UCSD-AML1 (cell line): ENCODE data around the gene OSBP.
A peak's percentile ranks its signal among the peaks of the same experiment; 100 is the strongest.

Experiments
- DNase-seq: peaks from one replicate; lab custom pipeline; 2025; ENCODE audit not compliant: unreplicated experiment; lab: John Stamatoyannopoulos, UW

Gene OSBP

GRCh38 chr11:59607703-59608454 is 7.7 kb downstream of the OSBP start:
- no peak for DNase-seq

DNA sequence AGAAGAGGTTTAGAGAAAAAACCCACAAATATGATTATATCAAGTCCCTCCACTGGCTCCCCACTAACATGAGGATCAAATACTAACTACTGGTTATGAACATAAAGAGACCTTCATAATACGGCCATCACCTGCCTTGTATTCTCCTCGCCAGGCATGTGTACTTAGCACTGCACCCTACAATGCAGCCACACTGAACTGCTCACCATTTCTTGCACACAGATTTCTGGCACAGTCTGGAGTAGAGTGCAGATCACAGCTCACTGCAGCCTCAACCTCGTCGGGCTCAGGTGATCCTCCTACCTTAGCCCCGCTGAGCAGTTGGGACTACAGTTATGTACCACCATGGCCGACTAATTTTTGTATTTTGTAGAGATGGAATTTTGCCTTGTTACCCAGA is 13.1 kb downstream of the OSBP start:
- DNase-seq = no peak

DNA sequence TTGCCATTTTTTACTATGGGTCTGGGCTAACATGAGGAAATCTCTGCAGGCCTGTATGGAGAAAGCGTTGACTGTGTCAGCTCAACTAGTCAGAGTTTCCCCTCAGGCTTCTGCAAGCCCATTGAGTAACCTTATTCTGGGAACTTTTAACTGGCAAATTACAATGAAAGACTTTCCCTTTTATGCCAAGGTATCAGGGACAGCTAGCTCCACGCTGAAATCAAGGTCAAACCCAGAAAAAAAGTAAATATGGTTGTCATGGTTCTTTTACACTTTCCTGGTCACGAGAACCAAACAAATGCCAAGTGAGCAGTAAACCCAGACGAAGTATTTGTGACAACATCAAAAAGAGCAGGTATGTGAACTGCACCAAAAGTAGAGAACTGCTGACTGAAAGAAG is 13.8 kb downstream of the OSBP start:
- DNase-seq = no peak

DNA sequence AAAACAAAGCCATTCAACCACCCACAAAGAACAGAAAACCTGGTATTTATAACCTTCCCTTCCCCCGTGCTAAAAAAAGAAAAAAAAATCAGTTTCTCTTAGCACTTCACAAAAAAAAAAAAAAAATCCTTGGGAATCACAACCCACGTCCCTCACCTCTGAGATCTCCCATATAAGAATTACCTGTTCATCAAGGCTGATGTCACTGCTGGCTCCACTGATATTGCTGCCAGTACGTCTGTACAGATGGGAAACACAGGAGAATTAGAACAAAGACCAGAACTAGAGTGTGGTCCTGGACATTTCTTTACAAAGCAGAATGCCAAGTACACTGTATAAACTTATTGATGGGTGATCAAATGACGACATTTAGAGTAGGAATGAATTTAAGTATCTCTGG is 14.9 kb downstream of the OSBP start:
- no peak for DNase-seq

- no peak for DNase-seq
Measured at GRCh38 chr11:59600234-59600633, 15.3 kb downstream of the OSBP start.

DNA sequence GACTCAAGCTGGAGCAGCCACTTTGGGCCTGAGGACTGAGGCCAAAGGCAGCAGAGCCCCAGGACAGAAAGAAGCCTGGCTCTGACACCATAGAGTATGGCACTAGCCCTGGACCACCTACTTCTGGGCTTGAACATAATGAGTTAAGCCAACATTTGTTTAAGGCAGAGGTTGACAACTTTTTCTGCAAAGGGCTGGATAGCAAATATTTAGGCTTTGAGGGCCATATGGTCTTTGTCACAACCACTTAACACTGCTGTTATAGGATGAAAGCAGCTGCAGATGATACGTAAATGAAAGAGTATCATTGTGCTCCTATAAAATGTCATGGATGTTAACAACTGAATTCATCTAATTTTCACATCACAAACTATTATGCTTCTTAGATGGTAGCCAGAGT is 16.6 kb downstream of the OSBP start:
- no peak for DNase-seq

GRCh38 chr11:59584294-59584693 is 31.3 kb downstream of the OSBP start:
- DNase-seq = no peak

DNA sequence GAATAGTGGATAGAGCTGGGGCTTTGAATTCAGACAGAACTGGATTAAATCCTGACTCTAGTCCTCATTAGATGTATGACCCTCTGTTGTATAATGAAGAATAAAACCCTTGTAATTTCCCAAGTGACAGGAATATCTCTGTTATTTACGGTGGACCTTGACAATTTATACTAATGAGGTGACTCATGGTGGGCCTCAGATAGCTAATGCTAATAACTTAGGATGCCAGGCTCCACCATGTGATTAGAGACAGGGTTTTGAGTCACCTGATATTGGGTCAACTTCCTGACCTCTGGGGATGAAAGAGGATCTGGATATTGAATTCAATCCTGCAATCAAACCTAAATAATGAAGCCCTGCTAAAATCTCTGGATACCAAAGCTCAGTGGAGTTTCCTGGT is 33.6 kb downstream of the OSBP start:
- DNase-seq = no peak

DNA sequence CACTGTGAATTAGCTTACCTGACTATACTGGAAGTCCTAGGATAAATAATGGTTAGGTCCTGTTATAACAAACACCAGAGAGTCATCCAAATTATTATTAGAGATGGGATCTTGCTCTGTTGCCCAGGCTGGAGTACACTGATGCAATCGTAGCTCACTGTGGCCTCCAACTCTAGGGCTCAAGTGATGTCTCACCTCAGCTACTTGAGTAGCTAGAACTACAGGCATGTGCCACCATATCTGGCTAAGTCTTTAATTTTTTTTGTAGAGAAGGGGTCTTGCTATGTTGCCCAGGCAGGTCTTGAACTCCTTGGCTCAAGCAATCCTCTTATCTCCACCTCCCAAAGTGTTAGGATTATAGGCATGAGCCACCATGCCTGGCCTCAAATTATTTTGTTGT is 37.2 kb downstream of the OSBP start:
- DNase-seq = no peak

DNA sequence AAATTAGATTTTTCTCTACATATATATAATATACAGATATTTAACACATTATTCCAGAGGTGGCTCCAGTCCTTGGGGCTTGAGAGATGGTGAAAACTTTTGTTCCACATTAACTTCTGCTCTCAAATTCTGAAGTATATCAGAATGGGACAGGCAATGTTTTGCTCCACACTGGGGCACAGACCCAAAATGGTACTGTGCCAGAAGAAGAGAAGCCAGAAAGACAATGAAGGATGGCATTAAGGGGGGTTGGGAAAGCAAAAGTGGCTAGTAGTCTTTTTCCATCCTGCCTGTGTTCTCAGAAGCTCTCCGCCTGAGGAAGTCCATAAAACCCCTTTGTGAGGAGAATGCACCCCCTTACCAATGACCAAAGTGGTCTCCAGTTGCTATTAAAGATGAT is 40.1 kb downstream of the OSBP start:
- DNase-seq = no peak

GRCh38 chr11:59574932-59575502 is 40.6 kb downstream of the OSBP start:
- no peak for DNase-seq

- no peak for DNase-seq
Measured at GRCh38 chr11:59574467-59574866, 41.1 kb downstream of the OSBP start.

DNA sequence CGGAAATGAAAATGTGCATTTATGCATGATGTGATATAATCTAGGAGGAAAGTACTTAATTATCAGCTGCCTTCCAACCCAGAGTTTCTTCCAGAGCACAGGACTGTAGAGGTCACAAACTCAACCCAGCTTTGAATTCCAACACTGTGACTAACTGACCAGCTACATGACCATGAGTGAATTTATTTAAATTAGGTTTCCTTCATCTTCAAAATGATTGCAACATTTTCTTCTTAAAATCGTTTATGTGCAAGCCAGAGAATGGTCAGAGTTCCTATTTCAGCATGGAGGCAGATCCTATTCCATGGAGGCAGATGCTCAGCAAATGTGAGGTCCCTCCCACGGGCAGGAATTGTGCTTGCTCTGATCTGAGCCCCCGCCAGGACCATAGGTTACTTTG is 42.4 kb downstream of the OSBP start:
- no peak for DNase-seq

- no peak for DNase-seq
Measured at GRCh38 chr11:59572091-59572490, 43.5 kb downstream of the OSBP start.

GRCh38 chr11:59562292-59562691 is 53.3 kb downstream of the OSBP start:
- no peak for DNase-seq

GRCh38 chr11:59560702-59561473 is 54.7 kb downstream of the OSBP start:
- peak; percentile 78 for DNase-seq

- peak; percentile 72 for DNase-seq
Measured at GRCh38 chr11:59560290-59560701, 55.3 kb downstream of the OSBP start.

- DNase-seq = no peak
Measured at GRCh38 chr11:59559886-59560285, 55.7 kb downstream of the OSBP start.

DNA sequence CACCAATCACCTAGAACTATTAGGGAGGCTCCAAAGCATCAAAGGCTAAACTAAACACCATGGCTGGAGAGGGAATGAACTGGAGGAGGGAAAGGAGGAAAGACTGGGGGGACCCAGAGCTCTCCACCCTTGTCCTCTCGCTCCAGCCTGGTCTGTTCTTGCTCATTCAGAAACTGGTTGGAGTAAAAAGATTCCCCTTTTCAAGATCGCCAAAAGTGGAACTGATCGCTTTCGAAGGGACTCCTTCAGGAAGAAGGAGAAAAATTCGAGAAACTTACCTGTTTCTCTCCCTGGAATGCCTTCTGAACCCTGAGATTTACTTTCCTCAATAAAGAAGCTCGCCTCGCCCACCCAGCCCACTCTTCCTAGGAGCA is 57.3 kb downstream of the OSBP start:
- DNase-seq = no peak

DNA sequence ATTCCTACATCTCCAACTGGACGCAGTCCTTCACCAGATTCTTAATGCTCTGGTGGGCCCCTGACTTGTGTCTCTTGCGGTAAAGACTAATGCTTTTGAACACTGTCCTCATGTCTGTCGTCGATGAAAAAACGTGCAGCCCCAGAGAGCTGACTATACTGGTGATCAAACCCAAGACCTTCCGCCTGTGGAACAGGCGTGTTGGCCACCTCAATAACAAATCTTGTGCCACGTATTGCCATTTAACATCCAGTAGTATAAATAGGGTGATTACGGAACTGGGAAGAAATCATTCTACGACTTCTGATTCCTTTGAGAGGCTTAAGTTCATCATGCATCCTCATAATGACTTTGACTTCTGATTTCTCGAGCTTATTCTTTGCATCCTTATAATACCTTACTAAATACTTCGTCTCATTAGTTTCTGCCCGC is 58.6 kb downstream of the OSBP start:
- peak; percentile 35 for DNase-seq

- peak; percentile 81 for DNase-seq
Measured at GRCh38 chr11:59556115-59556916, 59.3 kb downstream of the OSBP start.
